HG03064 (cell line): Measurements from ENCODE around the gene M1AP.
"Not testable (repeated sequence)": the region's sequence is repeated elsewhere in the genome, so short reads cannot be mapped to it uniquely, and the experiment has no call there.

Experiments used
- ATAC-seq: cut with Tn5 transposase; IDR thresholded peaks from one replicate; pipeline ENCODE4 v1.9.1; 2021; ENCODE audit warnings: low read depth; ENCODE audit not compliant: unreplicated experiment

Gene M1AP

DNA sequence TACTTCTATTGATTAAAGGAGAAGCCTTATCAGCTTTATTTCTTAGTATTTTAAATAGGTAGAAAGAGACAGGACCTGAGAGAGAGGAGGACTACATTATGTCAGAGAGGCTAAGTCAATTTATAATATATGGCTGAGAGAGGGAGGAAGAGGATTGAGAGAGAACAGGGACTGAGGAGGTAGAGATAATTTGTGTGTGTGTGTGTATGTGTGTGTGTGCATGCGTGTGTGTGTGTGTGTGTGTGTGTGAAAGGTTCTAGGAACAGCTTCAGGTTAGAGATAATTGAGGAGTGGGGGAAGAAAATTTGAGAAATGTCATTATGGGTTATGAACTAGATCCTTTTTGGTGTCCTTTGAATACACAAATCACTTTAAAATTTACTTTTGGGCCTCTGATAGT, 78.4 kb downstream of the M1AP start:
- no peak for ATAC-seq

DNA sequence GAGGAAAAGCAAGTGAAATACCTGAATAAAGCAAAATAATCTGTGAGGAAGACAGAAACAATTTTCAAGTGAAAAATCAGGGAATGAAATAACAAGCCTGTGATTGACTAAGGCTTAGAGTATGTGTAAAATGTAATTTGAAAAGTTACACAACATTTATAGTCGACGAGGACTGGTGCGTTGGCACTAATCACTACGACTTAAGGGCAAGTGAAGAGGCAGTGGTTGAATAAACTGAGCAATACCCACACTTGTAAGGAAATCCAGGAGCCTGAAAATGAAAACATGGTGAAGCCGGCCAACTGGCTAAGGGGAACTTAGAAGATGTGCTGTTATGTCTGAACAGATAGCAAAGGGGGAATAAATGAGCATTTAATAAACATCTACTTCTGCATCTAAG, 80.2 kb downstream of the M1AP start:
- ATAC-seq = no peak

DNA sequence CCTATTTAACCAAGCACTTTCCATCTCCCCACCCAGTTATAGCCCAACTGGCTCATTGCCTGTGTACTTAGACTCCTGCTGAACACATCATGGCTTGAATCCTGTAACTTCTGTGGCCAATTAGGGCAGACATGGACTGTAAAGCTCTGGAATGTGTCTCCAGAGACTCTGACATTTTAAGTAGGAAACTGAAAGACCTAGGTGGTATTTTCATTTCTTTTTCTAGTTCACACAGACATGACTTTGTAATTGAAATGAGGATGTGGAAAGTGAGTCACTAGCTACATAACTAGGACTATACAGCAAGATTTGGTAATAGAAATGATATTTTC, 81.4 kb downstream of the M1AP start:
- no peak for ATAC-seq

DNA sequence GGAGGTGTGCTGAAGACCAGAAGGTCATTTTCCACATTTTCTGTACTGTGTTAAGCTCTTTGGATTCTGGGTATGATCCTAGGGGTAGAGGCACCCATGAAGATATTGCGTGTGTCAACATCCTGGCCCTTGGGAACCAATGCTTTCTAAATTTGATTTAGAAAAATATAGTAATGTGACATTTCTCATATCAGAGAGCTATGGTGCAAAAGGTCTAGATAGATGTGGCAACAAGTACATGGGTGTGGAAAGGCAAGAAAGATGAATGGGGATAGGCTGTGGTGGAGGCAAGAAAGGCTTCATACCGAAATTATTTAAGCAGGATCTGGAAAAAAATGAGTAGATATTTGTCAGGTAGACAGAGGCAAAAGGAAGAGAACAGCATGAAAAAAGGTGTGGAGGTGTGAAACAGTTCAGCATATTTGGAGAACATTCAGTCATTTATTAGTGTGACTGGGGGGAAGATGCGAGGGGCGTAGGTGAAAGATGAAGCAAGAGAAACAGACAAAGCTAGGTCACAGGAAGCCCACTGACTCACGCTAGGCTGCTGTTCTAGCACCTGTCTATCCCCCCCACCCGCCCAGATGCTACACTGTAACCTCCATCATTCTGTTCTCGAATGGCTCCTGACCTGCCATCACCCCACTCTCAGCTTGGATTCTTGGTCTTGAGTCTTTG, 81.9 kb downstream of the M1AP start:
- no peak for ATAC-seq

DNA sequence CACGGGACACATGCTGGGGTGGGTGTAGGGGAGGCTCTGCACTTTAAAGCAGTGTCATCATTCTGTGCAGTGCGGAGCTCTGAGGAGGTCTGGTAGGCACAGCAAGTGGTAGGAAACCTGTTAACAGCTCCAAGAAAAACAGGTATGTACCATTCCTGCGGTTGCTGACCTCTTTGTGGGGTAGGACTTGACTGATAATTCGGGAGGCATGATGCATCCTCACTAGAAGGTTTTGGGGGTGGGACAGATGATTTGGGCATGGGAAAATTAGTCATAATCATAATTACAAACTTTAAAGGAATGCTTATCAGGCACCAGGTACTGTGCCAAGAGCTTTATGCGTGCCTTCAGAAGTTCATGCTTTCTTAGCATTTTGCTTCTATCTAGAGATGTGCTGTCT, 83.9 kb downstream of the M1AP start:
- no peak for ATAC-seq

DNA sequence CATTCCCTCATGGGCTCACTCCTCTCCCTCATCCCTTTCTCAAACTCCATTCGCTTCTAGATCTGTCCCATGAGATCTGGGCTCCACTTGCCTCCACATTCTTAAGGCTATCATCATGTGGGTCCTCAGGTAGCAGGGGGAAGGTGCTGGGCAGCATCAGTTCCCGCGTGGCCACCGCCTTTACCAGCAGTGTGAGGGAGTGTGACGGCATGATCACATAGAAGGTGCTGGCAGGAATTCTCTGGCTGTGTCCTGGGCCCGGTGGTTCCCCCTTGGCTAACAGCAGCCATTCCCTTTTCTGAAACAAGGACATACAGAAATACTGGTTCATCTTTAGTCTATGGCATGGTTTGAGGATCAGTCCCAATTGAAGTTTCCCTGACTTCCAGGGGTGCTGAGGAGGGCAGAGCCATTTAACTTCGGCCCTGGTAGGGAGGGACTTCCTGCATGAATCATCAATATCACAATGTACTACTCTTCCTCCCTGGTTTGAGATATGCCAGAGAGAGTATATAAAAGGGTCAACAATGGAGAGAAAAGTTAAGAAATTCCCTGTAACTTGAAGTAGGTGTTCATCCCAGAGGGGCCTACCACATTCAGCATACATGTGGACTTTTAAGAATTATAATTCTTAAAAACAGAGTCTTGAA, 85.9 kb downstream of the M1AP start:
- ATAC-seq = no peak

DNA sequence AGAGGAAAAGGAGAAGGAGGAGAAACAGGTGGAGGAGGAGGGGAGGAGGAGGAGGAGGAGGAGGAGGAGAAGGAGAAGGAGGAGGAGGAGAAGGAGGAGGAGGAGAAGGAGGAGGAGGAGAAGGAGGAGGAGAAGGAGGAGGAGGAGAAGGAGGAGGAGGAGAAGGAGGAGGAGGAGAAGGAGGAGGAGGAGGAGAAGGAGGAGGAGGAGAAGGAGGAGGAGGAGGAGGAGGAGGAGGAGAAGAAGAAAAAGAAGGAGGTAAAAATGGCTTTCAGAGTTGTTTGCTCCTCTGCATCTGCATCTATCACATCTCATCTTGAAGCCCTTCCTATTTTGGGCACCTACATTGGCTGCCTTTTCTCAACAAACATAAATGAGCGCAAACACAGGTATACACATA, 87.1 kb downstream of the M1AP start:
- ATAC-seq = not testable (repeated sequence)

DNA sequence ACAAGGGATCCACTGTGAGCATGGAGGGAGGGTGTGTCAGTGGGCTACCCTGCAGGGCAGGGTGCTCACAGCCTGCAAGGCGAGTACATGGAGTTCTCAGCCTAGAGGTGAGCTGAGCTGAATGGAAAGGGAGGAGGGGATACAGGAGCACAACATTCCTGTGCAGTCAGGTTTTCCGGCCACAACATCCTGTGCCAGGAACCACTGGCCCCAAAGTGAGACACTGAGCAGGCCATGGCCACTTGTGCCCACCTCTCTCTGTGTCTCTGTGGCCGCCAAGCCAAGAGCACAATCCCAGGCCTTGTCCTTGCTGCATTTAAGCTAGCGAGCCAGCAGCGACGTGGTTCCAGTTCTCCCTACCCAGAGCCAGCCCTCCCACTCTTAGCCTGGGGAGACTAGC, 87.5 kb downstream of the M1AP start:
- no peak for ATAC-seq

DNA sequence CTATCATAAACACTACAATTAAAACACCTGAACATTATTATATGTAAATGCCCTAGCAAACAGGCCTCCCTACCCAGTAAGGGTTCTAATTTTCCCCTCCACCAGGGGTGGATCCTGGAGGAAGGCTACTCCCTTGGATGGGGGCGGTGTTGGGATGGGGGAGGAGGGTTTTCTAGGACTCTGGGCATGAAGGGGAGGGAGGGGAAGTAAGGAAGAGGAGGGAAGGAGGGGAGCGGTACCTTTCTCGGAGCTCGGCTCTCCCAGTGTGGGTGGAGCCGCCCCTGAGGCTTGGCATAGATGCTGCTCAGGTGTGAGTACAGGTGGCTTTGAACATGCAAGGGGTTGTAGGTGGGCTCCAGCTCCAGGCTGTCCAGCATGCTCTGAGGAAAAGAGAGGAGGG, 88.2 kb downstream of the M1AP start:
- no peak for ATAC-seq

DNA sequence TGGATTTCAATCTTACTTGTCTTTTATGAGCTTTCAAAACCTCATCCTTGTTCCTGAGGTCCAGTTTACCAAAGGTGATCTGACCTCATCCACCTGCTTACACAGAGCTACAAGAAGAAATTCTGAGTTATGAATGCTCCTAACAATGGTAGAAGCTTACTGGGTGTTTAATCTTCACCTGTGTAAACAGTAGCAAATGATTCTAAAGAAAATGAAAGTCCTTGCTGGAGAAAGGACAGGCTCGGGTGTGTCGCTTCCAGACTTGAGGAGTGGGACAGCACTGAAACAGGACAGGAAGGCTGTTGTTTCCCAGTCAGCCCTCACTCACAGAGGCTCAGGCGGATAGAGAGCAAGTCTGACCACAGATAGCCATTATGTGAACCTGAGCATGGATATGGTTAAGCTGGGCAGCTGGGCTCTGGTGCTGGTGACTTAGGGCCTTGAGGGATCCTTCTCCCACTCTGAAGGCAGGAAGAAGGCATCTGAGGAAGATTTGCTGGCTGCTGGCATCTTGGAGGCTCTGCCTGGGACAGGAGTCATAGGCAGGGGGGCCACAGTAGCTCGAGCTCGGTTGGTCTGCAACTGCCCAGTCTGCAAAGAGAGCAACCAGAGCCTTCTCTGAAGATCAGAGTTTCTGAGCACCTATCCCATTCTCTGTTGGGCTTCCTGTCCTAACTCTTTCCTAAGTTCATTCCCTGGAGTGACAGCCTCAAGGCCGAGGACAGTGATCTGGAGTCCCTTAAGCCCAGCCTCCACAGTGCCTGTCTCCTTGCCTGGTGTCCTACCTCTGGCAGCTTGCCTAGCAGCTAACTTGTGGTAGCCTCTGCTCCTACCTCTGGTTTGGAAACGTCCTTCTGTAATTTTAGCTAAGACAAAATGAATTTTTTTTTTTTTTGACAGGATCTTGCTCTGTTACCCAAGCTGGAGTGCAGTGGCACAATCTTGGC, 89.6 kb downstream of the M1AP start:
- no peak for ATAC-seq

DNA sequence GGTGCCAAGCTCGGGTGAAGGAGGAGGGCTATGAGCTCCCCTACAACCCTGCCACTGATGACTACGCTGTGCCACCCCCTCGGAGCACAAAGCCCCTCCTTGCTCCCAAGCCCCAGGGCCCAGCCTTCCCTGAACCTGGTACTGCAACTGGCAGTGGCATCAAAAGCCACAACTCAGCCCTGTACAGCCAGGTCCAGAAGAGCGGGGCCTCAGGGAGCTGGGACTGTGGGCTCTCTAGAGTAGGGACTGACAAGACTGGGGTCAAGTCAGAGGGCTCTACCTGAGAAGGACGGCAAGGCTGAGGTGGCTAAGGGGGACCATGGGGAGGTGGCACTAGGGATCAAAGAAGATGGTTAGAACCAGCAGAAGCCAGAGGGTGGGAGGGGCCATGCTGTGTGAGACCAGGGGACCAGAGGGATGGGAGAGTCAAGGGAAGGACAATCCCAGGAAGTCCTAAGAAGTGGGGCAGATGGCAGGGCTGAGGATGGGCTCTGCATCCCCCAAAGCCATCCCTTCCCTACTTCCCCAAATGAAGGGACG, 91.2 kb downstream of the M1AP start:
- ATAC-seq = no peak

DNA sequence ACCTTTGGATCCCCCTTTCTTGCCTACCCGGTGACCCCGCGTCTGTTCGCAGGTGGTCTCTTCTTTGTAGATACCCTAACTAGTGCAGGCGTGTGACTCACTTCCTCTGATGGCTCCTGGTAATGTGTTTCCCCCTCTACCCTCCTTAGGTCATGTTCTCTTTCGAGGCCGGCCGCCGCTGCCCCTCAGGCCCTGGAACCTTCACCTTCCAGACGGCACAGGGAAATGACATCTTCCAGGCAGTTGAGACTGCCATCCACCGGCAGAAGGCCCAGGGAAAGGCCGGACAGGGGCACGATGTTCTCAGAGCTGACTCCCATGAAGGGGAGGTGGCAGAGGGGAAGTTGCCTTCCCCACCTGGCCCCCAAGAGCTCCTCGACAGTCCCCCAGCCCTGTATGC, 92.0 kb downstream of the M1AP start:
- ATAC-seq = no peak

DNA sequence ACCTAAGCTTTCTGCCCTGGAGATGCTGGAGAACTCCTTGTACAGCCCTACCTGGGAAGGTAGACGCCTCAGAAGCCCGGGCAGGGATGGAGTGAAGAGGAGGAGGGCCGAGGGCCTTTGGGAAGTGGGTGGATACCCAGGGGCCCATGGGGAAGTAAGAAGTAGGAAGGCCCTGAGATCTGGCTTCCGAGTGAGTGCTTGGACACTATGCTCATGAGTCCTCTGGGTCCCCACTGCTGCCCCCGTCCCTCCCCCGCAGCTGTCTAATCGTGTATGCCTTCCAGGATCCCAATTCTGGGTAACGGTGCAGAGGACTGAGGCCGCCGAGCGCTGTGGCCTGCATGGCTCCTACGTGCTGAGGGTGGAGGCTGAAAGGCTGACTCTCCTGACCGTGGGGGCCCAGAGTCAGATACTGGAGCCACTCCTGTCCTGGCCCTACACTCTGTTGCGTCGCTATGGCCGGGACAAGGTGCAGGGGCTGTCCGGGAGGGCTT, 92.5 kb downstream of the M1AP start:
- ATAC-seq = no peak

DNA sequence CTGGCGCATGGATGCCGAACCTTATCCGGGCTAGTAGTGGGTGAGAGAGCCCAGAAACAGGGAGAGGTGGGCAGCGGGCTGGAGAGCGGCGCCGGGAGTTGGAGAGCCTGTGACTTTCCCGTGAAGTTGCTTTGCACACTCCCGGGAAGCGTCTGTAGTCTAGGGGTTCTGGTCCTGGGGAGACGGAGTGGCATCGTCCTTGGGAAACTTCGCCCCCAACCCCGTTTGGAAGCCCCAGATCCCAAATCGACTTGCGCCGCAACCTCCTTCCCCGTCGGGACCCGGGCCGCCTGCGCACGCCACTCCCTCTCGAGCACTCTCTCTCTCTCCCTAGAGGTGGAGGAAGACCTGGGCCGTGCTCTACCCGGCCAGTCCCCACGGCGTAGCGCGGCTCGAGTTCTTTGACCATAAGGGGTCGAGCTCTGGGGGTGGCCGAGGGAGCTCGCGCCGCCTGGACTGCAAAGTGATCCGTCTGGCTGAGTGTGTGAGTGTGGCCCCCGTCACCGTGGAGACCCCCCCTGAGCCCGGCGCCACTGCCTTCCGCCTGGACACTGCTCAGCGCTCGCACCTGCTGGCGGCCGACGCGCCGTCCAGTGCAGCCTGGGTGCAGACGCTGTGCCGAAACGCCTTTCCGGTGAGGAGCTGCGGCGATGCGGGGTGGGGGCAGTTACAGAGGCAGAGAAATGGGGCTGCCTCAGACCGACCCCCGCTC, 93.2 kb downstream of the M1AP start:
- ATAC-seq = no peak

DNA sequence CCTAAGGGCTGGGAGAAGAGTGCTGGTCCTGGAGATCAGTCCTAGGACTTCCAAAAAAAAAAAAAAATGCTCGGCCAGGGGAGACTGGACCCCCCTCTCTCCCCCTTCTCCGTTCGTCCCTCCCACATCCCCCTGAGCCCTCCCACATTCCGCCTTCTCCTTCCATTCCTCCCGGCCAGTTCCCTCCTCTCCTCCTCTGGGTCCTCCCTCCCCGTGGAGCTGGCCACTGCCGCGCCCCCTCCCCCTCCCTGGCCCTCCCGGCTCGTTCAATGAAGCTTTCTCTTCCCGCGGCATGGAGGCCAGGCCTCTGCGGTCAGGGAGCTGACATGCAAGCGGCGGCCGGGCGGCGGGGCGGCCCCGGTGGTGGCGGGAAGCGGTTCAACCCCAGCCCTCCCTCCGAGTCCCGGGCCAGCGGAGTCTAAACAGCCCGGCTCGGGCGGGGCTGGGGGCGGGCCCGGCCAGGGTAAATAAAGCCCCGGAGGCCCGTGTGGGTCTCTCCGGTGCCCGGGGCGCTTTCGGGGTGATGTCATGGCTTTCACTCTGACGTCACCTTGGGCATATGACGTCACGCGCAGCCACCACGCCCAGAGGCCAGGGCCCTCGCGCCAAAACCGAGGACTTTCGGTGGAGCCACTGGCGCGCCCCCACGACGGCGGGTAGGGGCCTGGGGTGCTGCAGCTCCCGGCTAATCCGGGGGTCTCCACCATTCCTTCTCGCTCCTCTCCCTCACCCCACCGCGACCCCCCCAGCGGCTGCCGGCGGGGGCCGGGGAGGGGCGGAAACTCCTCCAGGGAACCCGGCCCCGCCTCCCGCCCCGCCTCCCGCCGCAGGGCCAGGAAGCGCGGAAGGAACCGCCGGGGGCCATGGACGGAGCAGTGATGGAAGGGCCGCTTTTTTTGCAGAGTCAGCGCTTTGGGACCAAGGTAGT, 94.0 kb downstream of the M1AP start, which contains the start of the genes DOK1 and LOXL3:
DOK1 (plus strand) TSS at position 829 of the 928 bp plus-strand sequence; CDS start at position 864, 35 bp downstream.
LOXL3 (minus strand) TSS at position 51 of the 928 bp plus-strand sequence. CDS start 1,308 bp downstream, outside the sequence.
- ATAC-seq = peak; percentile 55

DNA sequence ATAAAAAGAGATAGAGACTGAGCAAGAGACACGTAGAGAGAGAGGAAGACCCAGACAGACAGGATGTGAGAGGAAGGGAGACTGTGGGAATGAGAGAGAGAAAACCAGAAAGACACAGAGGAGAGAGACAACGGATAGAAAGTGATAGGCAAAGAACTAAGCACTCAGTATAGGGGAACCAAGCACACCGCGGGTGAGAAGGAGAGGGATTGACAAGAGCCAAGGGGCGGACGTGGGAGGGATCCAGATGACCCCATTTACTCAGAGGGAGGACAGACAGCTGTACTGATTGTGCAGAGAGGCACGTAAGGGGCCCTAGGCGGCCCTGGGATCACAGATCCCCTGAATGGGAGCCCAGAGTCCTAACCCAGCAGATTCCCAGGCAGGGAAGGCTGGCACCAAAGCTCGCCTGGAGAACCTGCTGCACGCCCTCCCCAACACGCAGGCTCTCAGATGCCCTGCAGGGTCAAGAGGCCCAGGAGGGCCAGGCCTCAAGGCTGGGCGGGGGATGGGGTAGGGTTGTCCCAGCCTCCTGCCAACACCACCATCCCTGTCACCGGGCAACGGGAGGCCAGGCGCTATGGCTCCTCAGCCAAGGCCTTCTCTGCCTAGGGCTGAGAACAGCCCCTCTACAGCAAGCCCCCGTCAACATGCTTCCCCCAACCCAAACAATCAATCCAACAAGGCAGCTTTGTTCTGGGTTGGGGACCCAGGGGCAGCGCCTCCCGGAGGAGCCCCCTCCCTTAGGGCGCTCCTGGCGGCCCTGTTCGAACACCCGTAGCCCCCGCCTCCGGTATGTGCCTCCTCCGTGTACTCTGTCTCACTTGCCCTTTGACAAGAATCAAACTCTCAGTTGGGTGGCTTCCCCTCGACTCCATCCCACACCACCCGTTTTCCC, 95.0 kb downstream of the M1AP start:
- no peak for ATAC-seq

DNA sequence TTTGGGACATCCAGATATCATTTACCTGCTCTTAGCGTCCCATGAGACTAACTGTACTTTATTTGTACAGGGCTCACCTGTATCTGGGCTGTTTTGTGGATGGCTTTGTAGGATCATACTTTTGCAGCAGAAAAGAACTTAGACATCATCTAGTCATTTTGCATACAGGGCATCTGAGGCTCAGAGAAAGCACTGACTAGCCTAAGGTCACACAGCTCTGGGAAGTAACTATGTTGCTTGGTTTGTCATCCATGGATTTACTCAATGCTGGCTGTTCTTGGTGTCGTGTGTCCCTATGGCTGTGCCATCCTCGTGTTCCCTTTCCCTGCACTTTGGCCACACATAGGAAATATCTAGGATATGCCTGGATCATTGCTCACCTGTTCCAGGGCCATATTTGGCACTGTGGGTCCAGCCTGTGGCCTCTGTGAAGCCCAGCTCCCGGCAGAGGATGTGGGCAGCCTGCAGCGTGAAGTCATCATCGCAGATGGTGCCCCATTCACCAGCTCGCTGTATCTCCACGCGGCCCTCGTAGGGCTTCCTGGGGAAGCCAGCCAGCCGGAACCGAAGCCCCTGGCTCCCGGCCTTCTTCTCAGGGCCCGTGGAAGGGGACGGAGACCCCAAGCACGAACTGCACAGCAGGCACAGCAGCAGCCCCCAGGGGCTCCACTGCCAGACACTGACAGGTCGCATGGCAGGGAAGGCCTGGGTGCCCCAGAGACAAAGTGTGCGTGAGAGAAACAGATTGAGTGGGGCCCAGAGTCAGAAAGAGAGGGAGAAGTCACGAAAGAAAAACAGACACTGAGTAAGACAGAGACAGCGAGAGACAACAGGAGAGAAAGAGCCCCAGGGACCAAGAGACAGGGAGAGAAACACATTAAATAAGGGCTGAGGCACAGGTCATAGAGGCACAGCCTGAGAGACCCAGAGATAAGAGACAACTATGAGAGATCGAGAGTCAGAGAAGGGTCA, 95.9 kb downstream of the M1AP start:
- no peak for ATAC-seq
